Limb (tissue), 2 donors: ENCODE data around the gene LRRC37B.
"Not testable (repeated sequence)": the region's sequence is repeated elsewhere in the genome, so short reads cannot be mapped to it uniquely, and the experiment has no call there.

Experiments used
- DNase-seq, 2 donors: peaks; one replicate each; pipeline ENCODE4 v3.0.0-alpha.2; 2016; ENCODE audit errors: extremely low spot score in 2 of 2

LRRC37B gene

DNA sequence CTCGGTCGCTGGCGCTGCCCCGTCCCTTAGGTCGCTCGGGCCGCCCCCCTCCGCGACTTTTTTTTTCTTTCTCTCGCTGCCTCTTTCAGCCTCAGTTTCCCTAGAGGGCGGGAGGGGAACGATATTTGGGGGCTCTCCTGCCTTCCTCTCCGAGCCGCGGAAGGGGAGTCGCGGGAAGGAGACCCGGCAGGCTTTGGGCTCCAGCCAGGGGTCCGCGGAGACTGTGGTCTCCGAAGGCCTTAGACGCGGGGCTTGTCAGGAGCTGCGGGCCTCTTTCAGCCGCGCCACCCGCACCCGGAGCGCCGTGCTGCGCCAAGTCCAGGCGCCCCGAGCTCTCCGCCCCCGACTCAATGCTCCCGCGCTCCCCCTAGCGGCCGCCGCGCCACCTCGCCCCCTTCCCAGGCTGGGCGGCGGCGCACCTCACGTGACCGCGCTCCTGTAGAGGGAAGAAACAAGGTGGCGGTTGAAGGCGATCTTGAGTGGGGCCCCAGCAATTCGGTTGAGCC, at the start of gene LRRC37B:
TSS of gene LRRC37B (plus strand) at position 427 of the 506 bp plus-strand sequence. CDS start 14,010 bp downstream, outside the sequence.
- peak; percentile 84 to 96 for DNase-seq

DNA sequence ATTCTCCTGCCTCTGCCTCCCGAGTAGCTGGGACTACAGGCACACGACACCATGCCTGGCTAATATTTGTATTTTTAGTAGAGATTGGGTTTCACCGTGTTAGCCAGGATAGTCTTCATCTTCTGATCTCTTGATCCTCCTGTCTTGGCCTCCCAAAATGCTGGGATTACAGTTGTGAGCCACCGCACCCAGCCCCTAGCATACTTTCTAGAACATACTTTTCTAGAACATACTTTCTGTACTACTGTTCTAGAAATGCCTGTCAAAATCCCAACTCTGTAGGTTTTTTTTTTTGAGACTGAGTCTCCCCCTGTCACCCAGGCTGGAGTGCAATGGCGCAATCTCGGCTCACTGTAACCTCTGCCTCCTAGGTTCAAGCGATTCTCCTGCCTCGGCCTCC, 43.1 kb upstream of the LRRC37B start:
- not testable (repeated sequence) for DNase-seq

- no peak for DNase-seq
Measured at GRCh38 chr17:31967648-31968047, 39.5 kb upstream of the LRRC37B start.

- not testable (repeated sequence) for DNase-seq
Measured at GRCh38 chr17:31970416-31970815, 36.8 kb upstream of the LRRC37B start.

GRCh38 chr17:31974269-31975071, 32.7 kb upstream of the LRRC37B start:
- DNase-seq, result not testable (repeated sequence)

DNA sequence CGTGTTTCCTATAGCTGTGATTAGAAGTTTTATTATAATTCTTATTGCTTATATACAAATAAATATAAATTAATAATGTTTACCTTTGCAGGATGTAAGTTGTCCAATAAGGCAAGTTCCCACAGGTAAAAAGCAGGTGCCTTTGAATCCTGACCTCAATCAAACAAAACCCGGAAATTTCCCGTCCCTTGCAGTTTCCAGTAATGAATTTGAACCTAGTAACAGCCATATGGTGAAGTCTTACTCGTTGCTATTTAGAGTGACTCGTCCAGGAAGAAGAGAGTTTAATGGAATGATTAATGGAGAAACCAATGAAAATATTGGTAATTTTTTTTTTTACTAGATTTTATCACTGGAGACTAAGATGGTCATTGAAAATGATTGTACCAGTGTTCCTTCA, 31.8 kb upstream of the LRRC37B start:
- not testable (repeated sequence) for DNase-seq

DNA sequence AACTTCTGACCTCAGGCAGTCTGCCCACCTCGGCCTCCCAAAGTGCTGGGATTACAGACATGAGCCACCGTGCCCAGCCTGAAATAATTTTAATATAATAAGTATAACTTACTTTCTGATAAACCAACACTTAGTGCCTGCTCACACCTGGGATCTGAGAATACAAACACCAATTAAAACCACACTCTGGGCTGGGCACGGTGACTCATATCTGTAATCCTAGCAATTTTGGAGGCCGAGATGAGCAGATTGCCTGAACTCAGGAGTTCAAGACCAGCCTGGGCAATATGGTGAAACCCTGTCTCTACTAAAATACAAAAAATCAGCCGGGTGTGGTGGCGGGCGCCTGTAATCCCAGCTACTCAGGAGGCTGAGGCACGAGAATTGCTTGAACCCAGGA, 15.4 kb upstream of the LRRC37B start:
- DNase-seq, result not testable (repeated sequence)

- DNase-seq, result no peak
Measured at GRCh38 chr17:31997005-31997404, 10.2 kb upstream of the LRRC37B start.

DNA sequence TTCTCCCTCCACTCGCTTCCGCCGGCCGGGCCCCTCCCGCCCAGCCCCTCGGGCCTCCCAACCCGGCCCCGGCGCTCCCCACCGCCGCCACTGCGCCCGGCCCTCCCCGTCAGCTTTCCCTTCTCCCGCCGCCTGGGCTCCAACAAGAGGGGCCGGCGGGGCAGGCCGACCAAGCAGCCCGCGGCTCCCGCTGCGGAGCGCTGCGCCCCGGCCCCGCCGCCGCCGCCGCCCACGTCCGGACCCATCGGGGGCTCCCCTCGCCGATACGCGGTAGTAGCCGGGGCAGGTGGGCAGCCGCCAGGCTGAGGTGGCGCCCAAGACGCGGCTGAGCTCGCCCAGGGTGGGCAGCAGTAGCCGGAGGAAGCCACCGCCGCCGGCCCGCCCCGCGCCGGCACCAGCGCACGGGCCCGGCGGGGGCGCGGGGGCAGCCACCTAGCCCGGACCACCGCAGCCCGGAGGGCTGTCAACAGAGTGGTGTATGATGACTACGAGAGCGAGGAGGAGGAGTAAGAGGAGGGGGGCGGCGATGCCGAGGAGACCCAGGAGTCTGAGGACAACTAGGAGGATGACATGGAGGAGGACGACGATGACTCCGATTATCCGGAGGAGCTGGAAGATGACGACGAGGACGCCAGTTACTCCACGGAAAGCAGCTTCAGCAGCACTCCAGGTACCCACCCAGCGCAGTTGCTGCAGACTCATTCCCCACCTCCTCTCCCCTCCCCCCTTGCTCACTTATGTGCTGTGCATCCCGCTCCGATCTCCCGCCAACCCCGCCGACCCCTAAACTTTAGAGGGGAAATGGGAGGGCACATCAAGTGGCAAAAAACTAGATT, 498 bp downstream of the LRRC37B start:
- DNase-seq, result peak; percentile 21 to 69

- no peak for DNase-seq
Measured at GRCh38 chr17:32009262-32009542, 2.0 kb downstream of the LRRC37B start.

GRCh38 chr17:32010114-32010513, 2.9 kb downstream of the LRRC37B start:
- DNase-seq, result no peak

- DNase-seq, result no peak
Measured at GRCh38 chr17:32015245-32016013, 8.2 kb downstream of the LRRC37B start.

- DNase-seq, result no peak
Measured at GRCh38 chr17:32016231-32016630, 9.0 kb downstream of the LRRC37B start.

DNA sequence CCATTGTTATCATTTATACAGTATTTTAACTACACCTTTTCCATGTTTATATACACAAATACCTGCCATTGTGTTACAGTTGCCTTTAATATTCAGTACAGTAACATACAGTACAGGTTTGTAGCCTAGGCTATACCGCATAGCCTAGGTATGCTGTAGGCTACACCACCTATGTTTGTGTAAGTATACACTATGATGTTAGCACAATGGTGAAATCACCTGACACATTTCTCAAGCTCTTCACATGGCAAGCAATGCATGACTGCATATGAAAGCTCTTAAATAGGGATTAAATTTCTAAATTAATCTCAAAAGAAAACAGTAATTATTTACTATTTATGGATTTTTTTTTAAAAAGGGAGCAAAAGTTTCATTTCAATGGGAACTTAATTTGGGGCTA, 12.0 kb downstream of the LRRC37B start:
- DNase-seq, result no peak

- no peak for DNase-seq
Measured at GRCh38 chr17:32020943-32021614, 13.9 kb downstream of the LRRC37B start.

- no peak for DNase-seq
Measured at GRCh38 chr17:32021615-32021955, 14.4 kb downstream of the LRRC37B start.

GRCh38 chr17:32022554-32022953, 15.4 kb downstream of the LRRC37B start:
- not testable (repeated sequence) for DNase-seq

GRCh38 chr17:32027271-32027670, 20.1 kb downstream of the LRRC37B start:
- DNase-seq, result not testable (repeated sequence)

- no peak for DNase-seq
Measured at GRCh38 chr17:32033223-32033622, 26.0 kb downstream of the LRRC37B start.

DNA sequence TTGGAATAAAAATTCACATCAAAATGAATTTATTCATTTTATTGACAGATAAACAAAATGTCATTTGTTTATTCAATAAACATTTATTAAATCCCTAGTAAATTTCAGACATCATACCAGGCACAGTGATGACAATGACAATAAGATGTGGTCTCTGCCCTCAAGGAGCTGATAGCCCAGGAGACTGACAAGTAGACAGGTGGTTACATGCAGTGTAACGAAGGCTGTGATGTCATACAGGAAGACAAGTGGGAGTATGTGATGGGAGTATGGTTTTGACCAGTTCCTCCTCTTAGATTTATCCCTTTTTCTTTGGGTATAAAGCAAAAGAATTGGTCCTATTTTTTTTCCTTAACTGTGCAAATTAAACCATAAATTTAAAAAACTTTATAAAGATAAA, 26.6 kb downstream of the LRRC37B start:
- not testable (repeated sequence) for DNase-seq

- DNase-seq, result not testable (repeated sequence)
Measured at GRCh38 chr17:32040246-32040645, 33.1 kb downstream of the LRRC37B start.
